ENCODE measurements around the gene SND1.

SND1 gene

GRCh38 chr7:127920787-127921438 lies 268.9 kb downstream of the SND1 start:
- POLR2A ChIA-PET = no interaction called here
- TF ChIP-seq ELF4 (IDR thresholded peaks at IDR 0.05) (no peak), L3MBTL2 (conservative IDR thresholded peaks at IDR 0.05) (no peak), FOXM1 (IDR thresholded peaks at IDR 0.05; ENCODE audit: borderline replicate concordance) (no peak), PKNOX1 (IDR thresholded peaks at IDR 0.05) (no peak), HDGF (IDR thresholded peaks at IDR 0.05; ENCODE audit: borderline replicate concordance) (no peak), FOXK2 (IDR thresholded peaks at IDR 0.05) (no peak)
- DNase-seq (ENCODE audit: extremely low spot score) = no peak
- CTCF ChIA-PET = interaction anchor here (0.6 to 1.1 kb wide), 2 partner anchors 113 to 129 kb away, joined by 3 read pairs; no protein-coding TSS in a partner anchor

GRCh38 chr7:127922656-127923055 lies 270.7 kb downstream of the SND1 start:
- ChIA-PET POLR2A (no interaction called here), CTCF (no interaction called here)
- TF ChIP-seq FOXM1 (IDR thresholded peaks at IDR 0.05; ENCODE audit: borderline replicate concordance) (no peak), CTBP1 (IDR thresholded peaks at IDR 0.05; ENCODE audit: borderline replicate concordance) (no peak), ARNT (IDR thresholded peaks at IDR 0.05) (no peak), HDGF (IDR thresholded peaks at IDR 0.05; ENCODE audit: borderline replicate concordance) (no peak), ZNF384 (IDR thresholded peaks at IDR 0.05) (no peak), ELF4 (IDR thresholded peaks at IDR 0.05) (no peak), SUZ12 (IDR thresholded peaks at IDR 0.05) (no peak), FOXK2 (IDR thresholded peaks at IDR 0.05) (no peak), L3MBTL2 (conservative IDR thresholded peaks at IDR 0.05) (no peak), BHLHE40 (IDR thresholded peaks at IDR 0.05; ENCODE audit: borderline replicate concordance) (no peak)
- no peak for DNase-seq (ENCODE audit: extremely low spot score)

- TF ChIP-seq PKNOX1 (IDR thresholded peaks at IDR 0.05) (no peak), BHLHE40 (IDR thresholded peaks at IDR 0.05; ENCODE audit: borderline replicate concordance) (no peak), NFRKB (IDR thresholded peaks at IDR 0.05) (no peak), ARNT (IDR thresholded peaks at IDR 0.05) (no peak), ELF4 (IDR thresholded peaks at IDR 0.05) (no peak), LEF1 (IDR thresholded peaks at IDR 0.05; ENCODE audit: borderline replicate concordance) (no peak), ZNF384 (IDR thresholded peaks at IDR 0.05) (no peak), FOXM1 (IDR thresholded peaks at IDR 0.05; ENCODE audit: borderline replicate concordance) (no peak), FOXK2 (IDR thresholded peaks at IDR 0.05) (no peak), HDGF (IDR thresholded peaks at IDR 0.05; ENCODE audit: borderline replicate concordance) (no peak), SUZ12 (IDR thresholded peaks at IDR 0.05) (no peak), SP1 (IDR thresholded peaks at IDR 0.05) (no peak)
- ChIA-PET CTCF (no interaction called here), POLR2A (no interaction called here)
- no peak for DNase-seq (ENCODE audit: extremely low spot score)
Observed at GRCh38 chr7:127924874-127925273, 272.9 kb downstream of the SND1 start.

DNA sequence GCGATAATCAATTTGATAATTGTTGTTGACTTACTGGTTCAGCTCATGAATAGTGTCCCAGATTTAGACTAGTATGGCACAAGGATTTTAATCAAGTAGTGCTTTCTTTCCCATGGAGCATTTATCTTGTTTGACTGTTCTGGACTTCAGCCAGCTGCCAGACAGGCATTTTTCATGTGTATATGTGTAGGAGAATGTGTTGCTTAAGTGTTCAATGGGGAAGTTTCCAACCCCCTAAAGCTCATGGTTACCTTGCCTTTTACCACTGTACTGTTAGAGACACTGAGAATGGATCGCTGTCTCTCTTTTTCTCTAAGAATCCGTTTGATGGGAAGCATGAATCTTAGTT lies 275.3 kb downstream of the SND1 start:
- DNase-seq (ENCODE audit: extremely low spot score) = no peak
- no peak for TF ChIP-seq NFRKB (IDR thresholded peaks at IDR 0.05)
- POLR2A ChIA-PET = no interaction called here
- CTCF ChIA-PET = no interaction called here

GRCh38 chr7:127928222-127928621 lies 276.2 kb downstream of the SND1 start:
- no peak for DNase-seq (ENCODE audit: extremely low spot score)
- ChIA-PET CTCF (no interaction called here), POLR2A (no interaction called here)
- TF ChIP-seq BHLHE40 (IDR thresholded peaks at IDR 0.05; ENCODE audit: borderline replicate concordance) = no peak
- TF ChIP-seq SUZ12 (IDR thresholded peaks at IDR 0.05) = no peak
- no peak for TF ChIP-seq FOXM1 (IDR thresholded peaks at IDR 0.05; ENCODE audit: borderline replicate concordance)
- TF ChIP-seq L3MBTL2 (conservative IDR thresholded peaks at IDR 0.05) = no peak
- no peak for TF ChIP-seq PKNOX1 (IDR thresholded peaks at IDR 0.05)
- no peak for TF ChIP-seq ELF4 (IDR thresholded peaks at IDR 0.05)
- no peak for TF ChIP-seq ARNT (IDR thresholded peaks at IDR 0.05)
- no peak for TF ChIP-seq CTBP1 (IDR thresholded peaks at IDR 0.05; ENCODE audit: borderline replicate concordance)
- no peak for TF ChIP-seq FOXK2 (IDR thresholded peaks at IDR 0.05)
- no peak for TF ChIP-seq HDGF (IDR thresholded peaks at IDR 0.05; ENCODE audit: borderline replicate concordance)
- no peak for TF ChIP-seq NFRKB (IDR thresholded peaks at IDR 0.05)
- TF ChIP-seq FOXA1 (IDR thresholded peaks at IDR 0.05) = no peak
- TF ChIP-seq ZNF384 (IDR thresholded peaks at IDR 0.05) = no peak
- no peak for TF ChIP-seq SP1 (IDR thresholded peaks at IDR 0.05)
- TF ChIP-seq TARDBP (IDR thresholded peaks at IDR 0.05) = no peak
- TF ChIP-seq LEF1 (IDR thresholded peaks at IDR 0.05; ENCODE audit: borderline replicate concordance) = no peak

GRCh38 chr7:127928852-127929251 lies 276.9 kb downstream of the SND1 start:
- ChIA-PET POLR2A (no interaction called here), CTCF (no interaction called here)
- DNase-seq (ENCODE audit: extremely low spot score) = no peak
- TF ChIP-seq HDGF (IDR thresholded peaks at IDR 0.05; ENCODE audit: borderline replicate concordance) (no peak), FOXK2 (IDR thresholded peaks at IDR 0.05) (no peak), L3MBTL2 (conservative IDR thresholded peaks at IDR 0.05) (no peak), BHLHE40 (IDR thresholded peaks at IDR 0.05; ENCODE audit: borderline replicate concordance) (no peak), FOXA1 (IDR thresholded peaks at IDR 0.05) (no peak), TARDBP (IDR thresholded peaks at IDR 0.05) (no peak), PKNOX1 (IDR thresholded peaks at IDR 0.05) (no peak), ELF4 (IDR thresholded peaks at IDR 0.05) (no peak), NFRKB (IDR thresholded peaks at IDR 0.05) (no peak), LEF1 (IDR thresholded peaks at IDR 0.05; ENCODE audit: borderline replicate concordance) (no peak), ARNT (IDR thresholded peaks at IDR 0.05) (no peak), SP1 (IDR thresholded peaks at IDR 0.05) (no peak), CTBP1 (IDR thresholded peaks at IDR 0.05; ENCODE audit: borderline replicate concordance) (no peak), FOXM1 (IDR thresholded peaks at IDR 0.05; ENCODE audit: borderline replicate concordance) (no peak), ZNF384 (IDR thresholded peaks at IDR 0.05) (no peak), SUZ12 (IDR thresholded peaks at IDR 0.05) (no peak)
